Measurements from ENCODE around the gene MATK. TPM values are rescaled to one million over a fixed set of nuclear protein-coding genes. Genes with fewer than 3 reads are reported as not detected.

The MATK gene
- total RNA-seq, 3 donors from 2014 or later = 1.8 to 5.6 (median 5.2) TPM

- Histone ChIP-seq H3K36me3 (no peaks in the 10 kb centered on the region), H3K4me1 (no peaks in the 10 kb centered on the region), H3K4me3 (no peak overlapping the region), H3K27me3 (peaks cover 0 to 27% of the 10 kb centered on the region in 2 donors), H3K27ac (no peak overlapping the region), H3K9me3 (peaks cover 24 to 26% of the 10 kb centered on the region in 2 donors)
- no peak for TF ChIP-seq CTCF (IDR thresholded peaks at IDR 0.05)
- TF ChIP-seq POLR2AphosphoS5 (IDR thresholded peaks at IDR 0.05) = no peak
- TF ChIP-seq POLR2A (IDR thresholded peaks at IDR 0.05) = no peak
- intact Hi-C loops (cut with DNase I; ENCODE audit: low total_unique reads) = no loop called here
- no peak for DNase-seq (ENCODE audit: low spot score in 2 of 2)
Measured at GRCh38 chr19:3778104-3778867, 7.9 kb downstream of the MATK start.

- TF ChIP-seq POLR2AphosphoS5 (IDR thresholded peaks at IDR 0.05) (no peak), CTCF (IDR thresholded peaks at IDR 0.05) (no peak), POLR2A (IDR thresholded peaks at IDR 0.05) (no peak)
Measured at GRCh38 chr19:3776479-3777040, 9.6 kb downstream of the MATK start.

GRCh38 chr19:3775831-3776230, 10.3 kb downstream of the MATK start:
- H3K27me3 ChIP-seq = peaks cover 0 to 17% of the 10 kb centered on the region in 2 donors
- H3K4me3 ChIP-seq = no peak overlapping the region
- no peak for DNase-seq (ENCODE audit: low spot score in 2 of 2)
- TF ChIP-seq POLR2AphosphoS5 (IDR thresholded peaks at IDR 0.05) = no peak
- no peak for TF ChIP-seq CTCF (IDR thresholded peaks at IDR 0.05)
- no peak for TF ChIP-seq POLR2A (IDR thresholded peaks at IDR 0.05)
- H3K9me3 ChIP-seq = peaks cover 3 to 4% of the 10 kb centered on the region in 2 donors
- H3K4me1 ChIP-seq = no peaks in the 10 kb centered on the region
- H3K36me3 ChIP-seq = no peaks in the 10 kb centered on the region
- intact Hi-C loops (cut with DNase I; ENCODE audit: low total_unique reads) = no loop called here
- no peak overlapping the region for H3K27ac ChIP-seq

More at GRCh38 chr19:3776479-3777040, 9.6 kb downstream of the MATK start:
- intact Hi-C loops (cut with DNase I; ENCODE audit: low total_unique reads) = no loop called here
- H3K27ac ChIP-seq = no peak overlapping the region
- peaks cover 11% of the 10 kb centered on the region in 2 donors for H3K9me3 ChIP-seq
- DNase-seq (ENCODE audit: low spot score in 2 of 2) = no peak
- H3K4me3 ChIP-seq = no peak overlapping the region
- peaks cover 0 to 17% of the 10 kb centered on the region in 2 donors for H3K27me3 ChIP-seq
- no peaks in the 10 kb centered on the region for H3K36me3 ChIP-seq
- no peaks in the 10 kb centered on the region for H3K4me1 ChIP-seq

GRCh38 chr19:3775374-3775711, 10.8 kb downstream of the MATK start:
- Histone ChIP-seq H3K9me3 (no peaks in the 10 kb centered on the region), H3K36me3 (no peaks in the 10 kb centered on the region), H3K27ac (no peak overlapping the region), H3K27me3 (peaks cover 0 to 17% of the 10 kb centered on the region in 2 donors), H3K4me3 (no peak overlapping the region), H3K4me1 (no peaks in the 10 kb centered on the region)
- intact Hi-C loops (cut with DNase I; ENCODE audit: low total_unique reads) = no loop called here
- no peak for DNase-seq (ENCODE audit: low spot score in 2 of 2)
- no peak for TF ChIP-seq POLR2AphosphoS5 (IDR thresholded peaks at IDR 0.05)
- no peak for TF ChIP-seq CTCF (IDR thresholded peaks at IDR 0.05)
- TF ChIP-seq POLR2A (IDR thresholded peaks at IDR 0.05) = no peak

GRCh38 chr19:3774621-3775373, 11.4 kb downstream of the MATK start:
- no peaks in the 10 kb centered on the region for H3K9me3 ChIP-seq
- no peaks in the 10 kb centered on the region for H3K4me1 ChIP-seq
- intact Hi-C loops (cut with DNase I; ENCODE audit: low total_unique reads) = no loop called here
- DNase-seq (ENCODE audit: low spot score in 2 of 2) = no peak
- no peak overlapping the region for H3K27ac ChIP-seq
- no peak overlapping the region for H3K4me3 ChIP-seq
- no peak for TF ChIP-seq CTCF (IDR thresholded peaks at IDR 0.05)
- TF ChIP-seq POLR2A (IDR thresholded peaks at IDR 0.05) = no peak
- no peak for TF ChIP-seq POLR2AphosphoS5 (IDR thresholded peaks at IDR 0.05)
- H3K36me3 ChIP-seq = no peaks in the 10 kb centered on the region
- H3K27me3 ChIP-seq = peaks cover 0 to 17% of the 10 kb centered on the region in 2 donors
